ENCODE measurements around the gene ZNF784.

The ZNF784 gene

GRCh38 chr19:55581145-55581822 lies 43.1 kb downstream of the ZNF784 start:
- no peak for DNase-seq (ENCODE audit: low read depth)
- H3K4me3 ChIP-seq (ENCODE audit: low read depth, low read length), result peak overlapping the region; percentile 92
- TF ChIP-seq, protein P1, sequence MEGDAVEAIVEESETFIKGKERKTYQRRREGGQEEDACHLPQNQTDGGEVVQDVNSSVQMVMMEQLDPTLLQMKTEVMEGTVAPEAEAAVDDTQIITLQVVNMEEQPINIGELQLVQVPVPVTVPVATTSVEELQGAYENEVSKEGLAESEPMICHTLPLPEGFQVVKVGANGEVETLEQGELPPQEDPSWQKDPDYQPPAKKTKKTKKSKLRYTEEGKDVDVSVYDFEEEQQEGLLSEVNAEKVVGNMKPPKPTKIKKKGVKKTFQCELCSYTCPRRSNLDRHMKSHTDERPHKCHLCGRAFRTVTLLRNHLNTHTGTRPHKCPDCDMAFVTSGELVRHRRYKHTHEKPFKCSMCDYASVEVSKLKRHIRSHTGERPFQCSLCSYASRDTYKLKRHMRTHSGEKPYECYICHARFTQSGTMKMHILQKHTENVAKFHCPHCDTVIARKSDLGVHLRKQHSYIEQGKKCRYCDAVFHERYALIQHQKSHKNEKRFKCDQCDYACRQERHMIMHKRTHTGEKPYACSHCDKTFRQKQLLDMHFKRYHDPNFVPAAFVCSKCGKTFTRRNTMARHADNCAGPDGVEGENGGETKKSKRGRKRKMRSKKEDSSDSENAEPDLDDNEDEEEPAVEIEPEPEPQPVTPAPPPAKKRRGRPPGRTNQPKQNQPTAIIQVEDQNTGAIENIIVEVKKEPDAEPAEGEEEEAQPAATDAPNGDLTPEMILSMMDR (IDR thresholded peaks at IDR 0.05; ENCODE audit: low read depth, low read length, missing control alignments), result no peak
- in situ Hi-C loops (cut with HindIII; ENCODE audit: low sequenced_read_pairs), result no loop called here

GRCh38 chr19:55580628-55581144 lies 43.7 kb downstream of the ZNF784 start, which contains the start of gene ZNF579:
ZNF579 (minus strand) TSS chr19:55580848; CDS start chr19:55579639, 1,209 bp downstream.
- in situ Hi-C loops (cut with HindIII; ENCODE audit: low sequenced_read_pairs), result no loop called here
- peak; percentile 80 for DNase-seq (ENCODE audit: low read depth)
- TF ChIP-seq, protein P1 (IDR thresholded peaks at IDR 0.05; ENCODE audit: low read depth, low read length, missing control alignments), result no peak
- H3K4me3 ChIP-seq (ENCODE audit: low read depth, low read length), result peak within 1 kb of the TSS; percentile 92

GRCh38 chr19:55579766-55580621 lies 44.4 kb downstream of the ZNF784 start:
- in situ Hi-C loops (cut with HindIII; ENCODE audit: low sequenced_read_pairs), result no loop called here
- no peak for DNase-seq (ENCODE audit: low read depth)
- H3K4me3 ChIP-seq (ENCODE audit: low read depth, low read length), result peak overlapping the region; percentile 92
- TF ChIP-seq, protein P1 (IDR thresholded peaks at IDR 0.05; ENCODE audit: low read depth, low read length, missing control alignments), result no peak

- DNase-seq (ENCODE audit: low read depth), result no peak
- peak overlapping the region; percentile 92 for H3K4me3 ChIP-seq (ENCODE audit: low read depth, low read length)
- in situ Hi-C loops (cut with HindIII; ENCODE audit: low sequenced_read_pairs), result no loop called here
- TF ChIP-seq, protein P1 (IDR thresholded peaks at IDR 0.05; ENCODE audit: low read depth, low read length, missing control alignments), result no peak
These were observed 45.3 kb downstream of the ZNF784 start for GRCh38 chr19:55578761-55579747.

DNA sequence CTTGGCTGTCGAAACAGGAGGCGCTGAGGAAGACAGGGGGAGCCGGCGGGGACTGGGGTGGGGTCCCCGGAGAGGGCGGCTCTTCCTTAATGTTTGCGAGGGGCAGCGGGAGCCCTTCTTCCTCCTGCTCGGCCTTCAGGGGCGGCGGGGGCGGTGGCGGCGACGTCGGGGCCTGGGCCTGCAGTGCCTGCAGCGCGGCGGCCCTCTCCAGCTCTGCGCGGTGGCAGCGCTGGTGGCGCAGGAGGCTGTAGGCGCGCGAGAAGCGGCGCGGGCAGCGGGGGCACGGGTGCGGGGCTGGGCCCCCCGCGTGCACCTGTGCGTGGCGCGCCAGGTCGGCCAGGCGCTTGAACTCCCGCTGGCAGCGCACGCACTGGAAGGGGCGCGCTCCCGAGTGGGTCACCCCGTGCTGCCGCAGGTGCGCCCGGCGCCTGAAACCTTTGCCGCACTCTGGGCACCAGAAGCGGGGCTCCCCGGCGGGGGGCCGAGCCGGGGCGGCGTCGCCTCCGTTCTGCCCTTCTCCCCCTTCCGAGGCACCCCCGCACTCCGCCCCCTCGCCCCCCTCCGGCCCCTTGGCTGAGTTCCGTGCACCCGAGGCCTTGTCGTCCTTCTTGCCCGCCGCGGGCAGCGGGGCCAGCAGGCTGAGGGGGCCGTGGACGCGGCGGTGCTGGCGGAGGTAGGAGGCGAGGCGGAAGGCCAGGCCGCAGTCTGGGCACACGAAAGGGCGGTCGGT lies 46.2 kb downstream of the ZNF784 start:
- no peak for DNase-seq (ENCODE audit: low read depth)
- TF ChIP-seq, protein P1 (IDR thresholded peaks at IDR 0.05; ENCODE audit: low read depth, low read length, missing control alignments), result no peak
- in situ Hi-C loops (cut with HindIII; ENCODE audit: low sequenced_read_pairs), result no loop called here
- H3K4me3 ChIP-seq (ENCODE audit: low read depth, low read length), result no peak overlapping the region

Measured in astrocyte of the cerebellum (primary cell).